HG02623 (cell line): Measurements from ENCODE around the gene TMEM258.

ENCODE experiments used
- ATAC-seq: cut with Tn5 transposase; IDR thresholded peaks from one replicate; pipeline ENCODE4 v1.9.1; 2021; ENCODE audit warnings: moderate library complexity; ENCODE audit not compliant: unreplicated experiment

Gene TMEM258

GRCh38 chr11:61826930-61827570 is 34.7 kb upstream of the TMEM258 start:
- ATAC-seq, result peak; percentile 5

DNA sequence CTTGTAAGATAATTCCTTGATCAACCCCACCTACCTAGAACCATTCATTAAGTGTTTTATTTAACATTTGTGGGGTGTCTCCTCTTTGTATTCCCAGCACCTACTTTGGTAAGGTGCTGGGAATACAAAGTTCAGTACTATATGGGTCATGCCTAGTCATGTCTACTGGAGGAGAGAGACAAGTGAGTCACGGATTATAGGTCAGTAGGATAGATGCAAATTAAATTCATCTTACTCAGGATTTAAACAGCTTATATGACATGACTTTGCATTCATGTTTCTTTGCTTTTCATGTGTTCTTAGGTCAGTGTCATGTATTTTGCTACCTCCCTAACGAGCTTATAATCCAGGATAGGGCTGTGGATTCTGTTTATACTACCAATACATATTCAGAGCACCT is 27.8 kb upstream of the TMEM258 start:
- no peak for ATAC-seq

- ATAC-seq, result no peak
Observed at GRCh38 chr11:61817471-61818202, 25.2 kb upstream of the TMEM258 start.

DNA sequence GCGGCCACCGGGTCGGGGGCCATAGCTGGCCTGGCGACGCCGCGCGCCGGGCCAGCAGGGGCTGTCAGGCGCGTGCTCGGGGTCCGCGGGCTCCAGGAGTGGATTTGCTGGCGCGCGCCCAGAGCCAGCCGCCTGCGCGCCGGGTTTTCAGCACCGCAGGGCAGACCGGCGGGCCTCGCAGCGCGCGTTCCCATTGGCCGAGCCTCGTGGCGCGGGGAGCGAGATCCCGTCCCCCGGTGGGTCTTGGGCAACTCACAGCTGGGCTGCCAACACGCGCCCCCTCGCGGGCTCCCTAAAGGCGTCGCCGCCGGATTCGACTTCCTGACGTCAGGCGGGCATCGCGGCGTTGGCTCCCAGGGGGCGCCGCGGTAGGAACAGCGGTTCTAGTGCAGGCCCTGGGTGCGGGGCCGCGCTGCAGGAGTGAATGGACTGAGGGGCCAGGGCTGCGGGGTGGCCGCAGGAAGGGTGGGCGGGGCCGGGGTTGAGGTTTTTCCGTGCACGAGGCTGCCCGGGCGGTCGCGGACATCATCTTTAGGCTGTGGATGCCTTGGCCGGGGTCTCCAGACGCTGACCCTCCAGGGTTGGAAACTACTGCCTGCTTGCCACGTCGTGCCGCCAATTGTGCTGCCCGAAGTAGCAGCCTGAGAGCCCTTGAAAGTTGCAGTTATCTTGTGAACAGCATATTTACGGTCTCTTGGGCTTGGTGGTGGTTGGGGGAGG is 24.5 kb upstream of the TMEM258 start, which contains the start of gene FADS1:
FADS1 (minus strand) TSS at position 268 of the 720 bp plus-strand sequence; CDS start at position 194, 74 bp downstream.
- ATAC-seq, result peak; percentile 56

DNA sequence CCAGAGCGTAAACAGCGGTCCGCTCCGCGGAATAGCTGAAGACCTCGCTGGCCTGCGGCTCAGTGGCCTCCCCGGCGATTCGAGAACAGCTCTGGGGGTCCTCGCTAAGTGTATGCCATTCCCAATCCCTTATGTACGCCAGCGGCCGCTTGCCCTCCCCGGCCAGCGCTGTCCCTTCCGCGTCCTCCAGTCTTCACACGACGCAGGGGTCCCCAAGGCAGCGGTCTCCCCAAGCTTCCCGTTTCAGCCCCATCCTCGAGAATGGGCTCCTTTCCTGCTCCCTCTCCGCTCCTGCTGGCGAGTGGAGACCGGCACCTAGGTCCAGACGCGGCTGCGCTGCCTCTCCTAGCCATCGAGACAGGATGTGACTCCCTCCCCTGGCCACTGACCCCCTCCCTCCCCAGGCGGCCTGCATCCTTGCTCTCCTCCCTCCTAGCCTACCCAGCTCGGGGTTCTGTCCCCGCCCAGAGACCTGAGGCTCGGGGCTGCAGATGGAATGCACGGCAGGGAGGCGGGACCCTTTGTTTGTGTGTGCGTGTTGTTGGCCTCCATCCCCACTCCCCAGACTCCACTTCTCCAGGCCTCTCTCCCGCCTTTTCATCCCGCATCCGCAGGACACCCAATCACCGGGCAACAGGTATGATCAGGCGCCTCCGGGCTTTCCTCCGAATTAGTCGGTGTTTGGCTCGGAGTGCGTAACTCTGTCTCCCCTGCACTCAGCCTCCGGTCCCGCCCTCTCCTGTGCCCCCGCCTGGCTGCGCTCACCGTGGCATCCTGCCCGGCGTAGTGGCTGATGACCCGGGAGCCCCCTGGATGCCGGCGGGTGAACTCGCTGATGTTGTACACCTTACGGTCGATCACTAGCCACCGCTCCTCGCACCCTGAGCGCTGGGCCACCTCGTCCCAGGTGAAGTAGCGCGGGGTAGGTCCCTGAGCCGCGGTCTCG is 23.7 kb upstream of the TMEM258 start:
- ATAC-seq, result peak; percentile 26

GRCh38 chr11:61814958-61815789 is 22.8 kb upstream of the TMEM258 start:
- ATAC-seq, result no peak

DNA sequence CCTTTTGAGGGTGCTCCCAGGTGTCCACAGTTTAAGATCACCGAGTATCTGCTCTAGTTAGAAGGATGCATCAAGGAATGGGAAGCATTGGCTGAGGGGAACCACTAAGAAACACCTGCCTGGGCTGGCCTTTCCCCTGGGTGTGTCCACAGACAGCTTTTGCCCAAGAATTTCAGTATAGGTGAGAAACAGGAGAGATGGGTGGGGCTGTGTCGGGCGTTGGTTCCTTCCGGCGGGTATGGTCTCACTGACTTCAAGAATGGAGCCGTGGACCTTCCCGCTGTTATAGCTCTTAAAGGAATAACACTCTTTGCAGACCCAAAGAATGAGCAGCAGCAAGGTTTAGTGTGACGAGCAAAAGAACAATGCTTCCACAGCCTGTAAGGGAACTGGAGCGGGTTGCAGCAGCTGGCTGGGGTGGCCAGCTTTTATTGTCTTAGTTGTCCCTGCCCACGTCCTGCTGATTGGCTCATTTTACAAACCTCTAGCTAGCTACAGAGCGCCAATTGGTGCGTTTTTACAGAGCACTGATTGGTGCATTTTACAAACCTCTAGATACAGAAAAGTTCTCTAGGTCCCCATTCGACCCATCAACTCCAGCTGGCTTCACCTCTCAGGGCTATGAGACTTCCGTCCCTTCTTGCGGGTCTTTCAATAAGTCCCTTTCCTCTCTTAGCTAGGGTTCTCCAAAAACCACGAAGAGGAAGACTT is 22.0 kb upstream of the TMEM258 start:
- no peak for ATAC-seq

DNA sequence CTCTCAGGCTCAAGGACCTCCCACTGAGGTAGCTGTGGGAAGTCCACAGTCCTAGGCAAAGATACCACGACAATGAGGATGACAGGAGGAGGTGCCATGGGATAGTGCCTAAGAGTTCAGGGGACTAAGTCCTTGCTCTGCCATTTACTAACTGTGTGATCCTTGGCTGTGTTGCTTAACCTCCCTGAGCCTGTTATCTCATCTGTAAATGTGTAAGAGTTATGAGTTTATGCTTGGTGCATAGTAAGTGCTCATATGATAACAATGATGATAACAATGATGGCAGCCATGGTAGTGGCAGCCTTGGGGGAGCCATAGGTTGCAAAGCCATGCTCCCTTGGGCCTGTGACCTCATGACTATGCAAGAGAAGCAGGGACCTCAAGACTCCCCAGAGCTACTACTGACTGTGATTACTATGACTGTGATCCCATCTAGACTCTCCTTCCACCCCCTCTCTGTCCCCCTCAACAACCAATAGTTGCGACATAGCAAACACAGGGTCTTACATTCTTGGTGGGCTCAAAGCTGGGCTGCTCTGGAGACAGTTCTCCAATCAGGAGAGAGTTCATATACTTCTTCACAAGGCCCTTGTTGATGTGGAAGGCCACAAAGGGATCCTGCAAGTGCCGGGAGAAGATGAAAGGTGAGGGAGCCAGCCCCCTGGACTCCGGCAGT is 20.5 kb upstream of the TMEM258 start:
- ATAC-seq, result no peak

- no peak for ATAC-seq
Observed at GRCh38 chr11:61811831-61812230, 19.4 kb upstream of the TMEM258 start.

DNA sequence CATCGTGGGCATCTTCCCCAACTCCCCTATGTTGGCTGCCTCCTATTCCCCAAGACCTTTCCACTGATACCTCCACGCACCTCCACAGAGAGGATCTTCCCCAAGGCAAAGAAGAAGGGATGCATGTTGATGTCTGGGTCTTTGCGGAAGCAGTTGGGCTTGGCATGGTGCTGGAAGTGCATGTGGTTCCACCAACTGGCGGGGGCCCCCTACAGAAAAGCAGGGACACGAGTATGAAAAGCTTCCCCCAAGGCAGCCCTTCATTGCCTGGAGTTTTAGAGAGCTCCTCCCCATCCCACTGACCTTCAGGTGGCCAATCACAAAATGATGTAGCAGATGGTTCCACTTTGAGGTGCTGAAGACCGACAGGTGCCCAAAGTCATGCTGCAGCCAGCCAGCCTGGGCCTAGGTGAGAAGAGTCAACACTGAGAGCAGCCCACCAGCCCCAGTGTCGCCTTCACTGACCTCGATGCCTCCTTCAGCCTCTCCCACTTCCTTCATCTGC is 18.3 kb upstream of the TMEM258 start:
- no peak for ATAC-seq

- no peak for ATAC-seq
Observed at GRCh38 chr11:61806785-61807184, 14.4 kb upstream of the TMEM258 start.

DNA sequence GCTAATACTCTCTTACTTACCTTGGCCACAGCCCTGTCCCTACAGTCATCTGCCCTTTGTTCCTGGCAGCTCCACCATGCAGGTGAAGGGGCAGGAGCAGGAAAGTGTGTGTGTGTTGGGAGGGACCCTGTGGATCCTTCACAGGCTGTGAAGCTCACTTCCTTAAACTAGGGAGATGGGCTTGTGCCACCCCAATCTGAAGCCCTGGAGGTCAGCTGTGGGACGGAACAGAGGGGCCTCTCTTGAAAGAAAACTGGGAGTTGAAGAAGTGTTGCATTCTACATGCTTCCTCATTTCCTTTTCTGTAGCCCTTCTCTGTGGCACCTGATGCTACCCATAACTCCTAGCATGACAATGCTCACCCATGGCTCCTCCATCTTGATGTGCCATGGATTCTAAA is 12.7 kb upstream of the TMEM258 start:
- no peak for ATAC-seq

GRCh38 chr11:61803889-61804647 is 11.7 kb upstream of the TMEM258 start:
- ATAC-seq, result no peak

- ATAC-seq, result no peak
Observed at GRCh38 chr11:61802605-61803004, 10.2 kb upstream of the TMEM258 start.

DNA sequence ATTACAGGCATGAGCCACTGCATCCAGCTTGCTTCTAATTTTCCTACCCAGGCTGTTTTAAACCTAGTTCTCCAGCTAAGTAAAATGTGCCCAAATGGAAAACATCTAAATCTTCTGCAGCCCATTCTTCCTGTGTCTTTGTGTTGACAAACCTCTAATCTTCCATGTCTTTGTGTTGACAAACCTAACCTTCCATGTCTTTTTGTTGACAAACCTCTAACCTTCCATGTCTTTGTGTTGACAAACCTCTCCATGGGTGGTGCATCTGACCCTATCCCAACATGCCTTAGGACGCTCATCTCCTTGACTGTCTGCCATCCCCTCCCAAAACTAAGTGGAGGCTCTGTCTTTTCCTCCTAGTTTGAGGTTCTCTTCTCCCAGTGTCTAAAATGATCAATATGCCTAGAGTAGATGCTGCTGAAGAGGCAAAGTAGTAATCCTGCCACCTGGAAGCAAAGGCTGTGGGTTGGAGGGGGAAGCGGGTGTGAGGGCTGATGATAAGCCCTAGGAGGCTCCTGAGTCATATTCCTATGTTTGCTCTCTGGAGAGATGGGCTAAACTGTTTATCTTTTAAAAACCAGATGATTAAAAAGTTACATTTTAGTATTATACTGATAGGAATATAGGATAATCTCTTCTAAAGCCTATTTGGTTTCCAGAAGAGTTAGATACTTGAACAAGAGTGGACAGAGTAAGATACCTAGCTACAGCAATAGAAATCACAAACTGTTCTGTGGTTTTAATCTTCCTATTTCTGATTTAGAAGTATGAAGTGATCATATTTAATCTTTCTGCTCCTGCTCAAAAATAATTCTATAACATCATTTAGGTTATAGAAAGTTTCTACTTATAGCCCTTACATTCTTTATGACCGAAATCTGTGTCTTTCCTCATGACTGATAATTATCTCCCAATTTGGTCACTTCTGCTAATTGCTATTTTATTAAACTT is 8.2 kb upstream of the TMEM258 start:
- ATAC-seq, result no peak

GRCh38 chr11:61799665-61800284 is 7.4 kb upstream of the TMEM258 start:
- ATAC-seq, result no peak
